H1 (cell line): Measurements from ENCODE around the gene TMEM97.

Source experiments
- CHD1 ChIP-seq: IDR thresholded peaks from 2 replicates; pipeline ENCODE4 v1.6.1; 2012; ENCODE audit warnings: low read depth, low read length, improper control_type of control experiment
- EZH2 ChIP-seq: fragments of 200-600 bp; sonication (generic); IDR thresholded peaks from 2 replicates; pipeline ENCODE4 v1.7.1; 2012; ENCODE audit warnings: low read depth, mild to moderate bottlenecking, moderate library complexity, low read length, inconsistent platforms; ENCODE audit not compliant: severe bottlenecking
- FOSL1 ChIP-seq: IDR thresholded peaks from 2 replicates; pipeline ENCODE4 v1.6.1; 2011; ENCODE audit warnings: mild to moderate bottlenecking, low read depth, low read length, moderate library complexity; ENCODE audit not compliant: insufficient read depth
- JUND ChIP-seq: IDR thresholded peaks from 2 replicates; pipeline ENCODE4 v1.6.1; 2011; ENCODE audit warnings: mild to moderate bottlenecking, improper control_type of control experiment, low read length
- POLR2A ChIP-seq, 2 experiments: IDR thresholded peaks; 1 replicate in 1 of 2; 2 replicates in 1 of 2; pipeline ENCODE4 v1.6.1; 2011; ENCODE audit warnings: low read depth in 2 of 2, low read length in 2 of 2, mild to moderate bottlenecking in 2 of 2; ENCODE audit errors: control extremely low read depth in 1 of 2
- POLR2AphosphoS5 ChIP-seq: IDR thresholded peaks from 2 replicates; pipeline ENCODE4 v1.6.1; 2011; ENCODE audit warnings: low read depth, low read length
- SIN3A ChIP-seq, 2 experiments: IDR thresholded peaks in 1 of 2; conservative IDR thresholded peaks in 1 of 2; 2 replicates each; pipeline ENCODE4 v1.6.1; 2011 to 2012; ENCODE audit warnings: low read length in 2 of 2, improper control_type of control experiment in 1 of 2, low read depth in 1 of 2, mild to moderate bottlenecking in 1 of 2
- TF ChIP-seq, protein P1 (sequence below), 3 experiments: IDR thresholded peaks; 1 replicate in 2 of 3; 2 replicates in 1 of 3; pipeline versions ENCODE4 v1.5.1 to v1.6.1; 2011; ENCODE audit warnings: low read length in 3 of 3, mild to moderate bottlenecking in 3 of 3, inconsistent platforms in 2 of 3, low read depth in 1 of 3, moderate library complexity in 1 of 3; ENCODE audit not compliant: insufficient read depth in 1 of 3; ENCODE audit errors: control extremely low read depth in 1 of 3

GRCh38 chr17:28350271-28350670 lies 31.3 kb downstream of the TMEM97 start:
- TF ChIP-seq, protein P1, sequence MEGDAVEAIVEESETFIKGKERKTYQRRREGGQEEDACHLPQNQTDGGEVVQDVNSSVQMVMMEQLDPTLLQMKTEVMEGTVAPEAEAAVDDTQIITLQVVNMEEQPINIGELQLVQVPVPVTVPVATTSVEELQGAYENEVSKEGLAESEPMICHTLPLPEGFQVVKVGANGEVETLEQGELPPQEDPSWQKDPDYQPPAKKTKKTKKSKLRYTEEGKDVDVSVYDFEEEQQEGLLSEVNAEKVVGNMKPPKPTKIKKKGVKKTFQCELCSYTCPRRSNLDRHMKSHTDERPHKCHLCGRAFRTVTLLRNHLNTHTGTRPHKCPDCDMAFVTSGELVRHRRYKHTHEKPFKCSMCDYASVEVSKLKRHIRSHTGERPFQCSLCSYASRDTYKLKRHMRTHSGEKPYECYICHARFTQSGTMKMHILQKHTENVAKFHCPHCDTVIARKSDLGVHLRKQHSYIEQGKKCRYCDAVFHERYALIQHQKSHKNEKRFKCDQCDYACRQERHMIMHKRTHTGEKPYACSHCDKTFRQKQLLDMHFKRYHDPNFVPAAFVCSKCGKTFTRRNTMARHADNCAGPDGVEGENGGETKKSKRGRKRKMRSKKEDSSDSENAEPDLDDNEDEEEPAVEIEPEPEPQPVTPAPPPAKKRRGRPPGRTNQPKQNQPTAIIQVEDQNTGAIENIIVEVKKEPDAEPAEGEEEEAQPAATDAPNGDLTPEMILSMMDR (IDR thresholded peaks at IDR 0.05; ENCODE audit: control extremely low read depth in 1 of 3, insufficient read depth in 1 of 3, low read depth in 1 of 3, low read length in 3 of 3): no peak
- TF ChIP-seq EZH2: no peak
- no peak for TF ChIP-seq SIN3A (conservative IDR thresholded peaks at IDR 0.05 in 1 of 2, IDR thresholded peaks at IDR 0.05 in 1 of 2; ENCODE audit: low read depth in 1 of 2, low read length in 2 of 2)
- no peak for TF ChIP-seq FOSL1
- no peak for TF ChIP-seq JUND
- no peak for TF ChIP-seq POLR2A (IDR thresholded peaks at IDR 0.05; ENCODE audit: control extremely low read depth in 1 of 2, low read depth in 2 of 2, low read length in 2 of 2)
- TF ChIP-seq POLR2AphosphoS5: no peak
- no peak for TF ChIP-seq CHD1
